RWPE1 (cell line): ENCODE measurements around the gene TBXAS1.

ENCODE experiments used
- CTCF ChIA-PET: fragments of 350-600 bp; sonication (Branson Sonifier 250); formaldehyde crosslinking; extraction: SDS; loops from one replicate; lab custom pipeline; 2021; lab: Yijun Ruan, JAX
- POLR2A ChIA-PET: fragments of 400-600 bp; formaldehyde crosslinking; extraction: SDS; loops from one replicate; lab custom pipeline; 2020; ENCODE audit warnings: antibody characterized with exemption; ENCODE audit not compliant: low non-redundant PET; lab: Yijun Ruan, JAX
- DNase-seq: peaks from one replicate; pipeline ENCODE4 v3.0.0; 2012; ENCODE audit warnings: low spot score
- H3K27ac ChIP-seq: fragments of 450-650 bp; 2 replicates; pipeline ENCODE4 v1.5.1; 2017
- TF ChIP-seq, protein P1 (sequence below): fragments of 450-650 bp; conservative IDR thresholded peaks from 2 replicates; pipeline ENCODE4 v1.5.1; 2017; ENCODE audit warnings: low read depth, mild to moderate bottlenecking

The TBXAS1 gene

DNA sequence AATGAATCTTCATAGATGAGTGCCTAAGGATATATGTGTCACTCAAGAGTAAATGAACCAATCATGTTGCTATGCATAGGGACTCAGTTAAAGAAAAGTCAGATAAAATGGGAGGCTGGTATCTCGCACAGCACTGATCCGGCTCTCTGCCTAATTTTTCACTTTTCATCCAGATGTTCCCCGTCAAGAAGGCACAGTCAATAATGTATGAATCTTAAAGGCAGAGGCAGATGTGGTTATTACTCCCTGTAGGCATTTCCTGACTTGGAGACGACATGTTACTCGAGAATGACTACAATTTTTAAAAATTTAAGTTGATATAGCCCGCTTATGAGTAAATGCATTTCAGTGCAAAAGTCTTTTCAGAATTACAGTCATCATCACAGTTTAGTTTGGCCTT, 113.6 kb downstream of the TBXAS1 start:
- ChIA-PET POLR2A (no interaction called here), CTCF (no interaction called here)
- DNase-seq: no peak
- H3K27ac ChIP-seq: no peak overlapping the region
- TF ChIP-seq, protein P1, sequence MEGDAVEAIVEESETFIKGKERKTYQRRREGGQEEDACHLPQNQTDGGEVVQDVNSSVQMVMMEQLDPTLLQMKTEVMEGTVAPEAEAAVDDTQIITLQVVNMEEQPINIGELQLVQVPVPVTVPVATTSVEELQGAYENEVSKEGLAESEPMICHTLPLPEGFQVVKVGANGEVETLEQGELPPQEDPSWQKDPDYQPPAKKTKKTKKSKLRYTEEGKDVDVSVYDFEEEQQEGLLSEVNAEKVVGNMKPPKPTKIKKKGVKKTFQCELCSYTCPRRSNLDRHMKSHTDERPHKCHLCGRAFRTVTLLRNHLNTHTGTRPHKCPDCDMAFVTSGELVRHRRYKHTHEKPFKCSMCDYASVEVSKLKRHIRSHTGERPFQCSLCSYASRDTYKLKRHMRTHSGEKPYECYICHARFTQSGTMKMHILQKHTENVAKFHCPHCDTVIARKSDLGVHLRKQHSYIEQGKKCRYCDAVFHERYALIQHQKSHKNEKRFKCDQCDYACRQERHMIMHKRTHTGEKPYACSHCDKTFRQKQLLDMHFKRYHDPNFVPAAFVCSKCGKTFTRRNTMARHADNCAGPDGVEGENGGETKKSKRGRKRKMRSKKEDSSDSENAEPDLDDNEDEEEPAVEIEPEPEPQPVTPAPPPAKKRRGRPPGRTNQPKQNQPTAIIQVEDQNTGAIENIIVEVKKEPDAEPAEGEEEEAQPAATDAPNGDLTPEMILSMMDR: no peak

DNA sequence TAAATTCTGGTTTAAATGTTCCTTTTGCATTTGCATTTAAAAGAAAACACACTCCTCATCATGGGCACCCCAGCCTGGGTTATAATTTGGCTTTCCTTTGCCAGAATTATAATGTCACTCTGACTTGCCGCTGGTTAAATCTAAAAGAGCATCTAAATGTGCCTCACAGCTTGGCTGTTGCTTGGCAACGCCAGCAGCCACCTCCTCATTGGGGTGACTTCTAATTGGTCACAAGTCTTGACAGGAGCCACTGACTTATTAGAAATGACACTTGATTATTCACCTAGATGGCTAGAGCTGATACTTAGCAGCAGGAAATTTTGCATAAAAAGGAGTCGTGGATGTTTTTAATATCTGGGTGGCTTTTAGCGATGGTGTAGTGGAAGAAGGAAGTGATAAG, 114.3 kb downstream of the TBXAS1 start:
- no peak for DNase-seq
- H3K27ac ChIP-seq: no peak overlapping the region
- ChIA-PET POLR2A (no interaction called here), CTCF (no interaction called here)
- TF ChIP-seq, protein P1: no peak

DNA sequence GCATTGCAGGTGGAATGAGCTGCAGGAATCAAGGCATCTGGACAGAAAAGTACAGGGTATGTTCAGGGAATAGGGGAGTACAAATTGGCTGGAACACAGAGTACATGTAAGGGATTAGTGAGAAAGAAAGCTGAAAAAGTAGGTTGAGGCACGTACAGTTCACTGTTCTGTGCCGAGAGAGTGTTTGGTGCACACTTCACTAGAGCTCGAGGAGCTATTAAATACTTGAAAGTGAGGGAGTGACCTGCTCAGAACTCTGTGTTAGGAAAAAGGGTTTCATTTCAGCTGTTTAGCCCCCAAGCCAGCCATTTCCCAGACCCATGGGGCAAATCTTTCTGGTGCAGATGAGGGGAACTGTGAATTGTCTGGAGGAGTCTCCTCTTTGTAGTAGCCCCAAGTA, 115.2 kb downstream of the TBXAS1 start:
- ChIA-PET POLR2A (no interaction called here), CTCF (no interaction called here)
- no peak overlapping the region for H3K27ac ChIP-seq
- no peak for DNase-seq
- TF ChIP-seq, protein P1: no peak

DNA sequence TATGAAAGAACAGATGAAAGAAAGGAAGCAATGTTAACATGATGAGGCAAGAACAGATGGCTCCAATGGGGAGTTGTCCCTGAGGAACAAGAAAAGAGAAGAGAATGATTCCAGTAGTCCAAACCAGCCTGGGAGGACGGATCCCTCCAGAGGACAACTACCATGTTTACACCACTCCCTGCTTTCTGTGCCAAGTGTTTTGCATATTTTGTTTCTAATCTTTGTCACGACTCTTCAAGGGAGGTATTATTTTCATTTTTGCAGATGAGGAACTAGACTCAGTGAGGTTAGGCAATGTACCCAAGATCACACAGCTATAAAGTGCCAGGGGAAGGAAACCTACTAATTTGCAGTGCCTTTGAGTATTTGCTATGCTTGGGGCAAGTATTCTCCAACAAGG, 117.5 kb downstream of the TBXAS1 start:
- ChIA-PET CTCF (no interaction called here), POLR2A (no interaction called here)
- TF ChIP-seq, protein P1: no peak
- H3K27ac ChIP-seq: no peak overlapping the region
- no peak for DNase-seq

DNA sequence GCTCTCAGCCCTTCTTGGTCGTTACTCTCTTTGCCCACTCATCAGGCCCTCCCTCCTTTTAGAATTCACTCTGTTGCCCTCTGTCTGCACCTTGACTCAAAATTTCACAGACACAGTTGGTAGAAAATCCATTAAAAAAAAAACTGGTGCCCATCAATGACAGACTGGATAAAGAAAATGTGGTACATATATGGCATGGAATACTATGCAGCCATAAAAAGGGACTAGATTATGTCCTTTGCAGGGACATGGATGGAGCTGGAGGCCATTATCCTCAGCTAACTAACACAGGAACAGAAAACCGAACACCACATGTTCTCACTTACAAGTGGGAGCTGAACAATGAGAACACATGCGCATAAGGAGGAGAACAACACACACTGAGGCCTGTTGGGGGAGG, 118.0 kb downstream of the TBXAS1 start:
- CTCF ChIA-PET: no interaction called here
- TF ChIP-seq, protein P1: no peak
- no peak for DNase-seq
- no peak overlapping the region for H3K27ac ChIP-seq
- POLR2A ChIA-PET: no interaction called here

DNA sequence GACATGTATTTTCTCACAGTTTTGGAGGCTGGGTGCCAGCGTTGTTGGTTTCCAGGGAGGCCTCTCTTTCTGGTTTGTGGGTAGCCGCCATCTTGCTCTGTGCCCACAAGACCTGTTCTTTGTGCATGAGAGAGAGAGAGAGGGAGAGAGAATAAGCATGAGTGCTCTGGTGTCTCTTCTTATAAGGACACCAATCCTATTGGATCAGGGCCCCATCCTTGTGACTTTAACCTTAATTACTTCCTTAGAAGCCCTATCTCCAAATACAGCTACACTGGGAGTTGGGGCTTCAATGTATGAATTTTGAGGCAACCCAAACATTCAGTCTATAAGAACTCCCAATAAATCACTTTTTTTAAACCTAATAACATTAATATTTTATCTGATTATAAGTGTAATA, 119.1 kb downstream of the TBXAS1 start:
- no peak for DNase-seq
- TF ChIP-seq, protein P1: no peak
- CTCF ChIA-PET: no interaction called here
- no peak overlapping the region for H3K27ac ChIP-seq
- POLR2A ChIA-PET: no interaction called here
